Measurements from ENCODE around the gene XIRP1.

Gene XIRP1

DNA sequence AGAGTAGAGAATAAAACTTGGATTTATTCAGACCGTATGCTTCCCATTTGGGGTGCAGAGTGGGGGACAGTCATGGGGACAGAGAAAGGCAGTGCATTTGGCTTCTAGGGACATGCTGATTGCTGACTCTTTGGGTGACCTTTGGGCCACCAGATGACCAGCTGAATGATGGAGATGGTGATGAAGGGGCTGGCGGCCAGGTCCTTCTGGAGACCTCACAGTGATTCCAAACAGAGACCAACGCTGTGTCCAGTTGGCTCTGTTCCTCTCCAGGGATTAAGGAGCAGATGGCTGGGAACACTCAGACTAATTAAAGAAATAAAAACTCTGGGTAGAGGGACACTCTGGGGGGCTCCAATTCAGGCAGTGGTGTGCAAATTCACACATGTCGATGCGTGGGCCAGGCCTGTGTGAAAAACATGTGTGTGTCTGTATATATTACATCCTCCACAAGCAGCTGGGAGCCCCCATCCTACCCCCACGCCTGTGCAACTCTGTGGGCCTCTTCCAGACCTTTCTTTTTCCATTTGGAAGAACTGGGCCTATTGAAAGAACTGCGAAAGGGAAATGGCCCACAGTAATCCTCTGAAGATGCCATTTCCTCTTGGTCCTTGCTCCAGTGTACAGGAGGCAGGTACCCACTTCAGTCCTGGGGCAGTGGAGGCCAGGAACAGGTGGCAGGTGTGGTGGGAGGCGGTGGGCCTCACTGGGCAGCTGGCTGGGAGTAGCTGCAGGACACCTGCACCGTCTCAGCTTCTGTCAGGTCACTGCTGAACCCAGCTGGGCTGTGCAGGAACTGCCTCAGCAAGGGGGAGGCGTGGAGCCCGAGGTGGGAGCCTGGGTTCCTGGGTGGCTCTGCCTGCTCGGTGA lies 8.9 kb downstream of the XIRP1 start:
- H4K20me1 ChIP-seq (ENCODE audit: insufficient read depth, low read length, poor library complexity, severe bottlenecking): no peaks in the 10 kb centered on the region
- no peaks in the 10 kb centered on the region for H3K9me3 ChIP-seq (ENCODE audit: insufficient read depth, low read depth, low read length)
- no peak for TF ChIP-seq EZH2phosphoT487 (IDR thresholded peaks at IDR 0.05; ENCODE audit: borderline replicate concordance)
- TF ChIP-seq, protein P1, sequence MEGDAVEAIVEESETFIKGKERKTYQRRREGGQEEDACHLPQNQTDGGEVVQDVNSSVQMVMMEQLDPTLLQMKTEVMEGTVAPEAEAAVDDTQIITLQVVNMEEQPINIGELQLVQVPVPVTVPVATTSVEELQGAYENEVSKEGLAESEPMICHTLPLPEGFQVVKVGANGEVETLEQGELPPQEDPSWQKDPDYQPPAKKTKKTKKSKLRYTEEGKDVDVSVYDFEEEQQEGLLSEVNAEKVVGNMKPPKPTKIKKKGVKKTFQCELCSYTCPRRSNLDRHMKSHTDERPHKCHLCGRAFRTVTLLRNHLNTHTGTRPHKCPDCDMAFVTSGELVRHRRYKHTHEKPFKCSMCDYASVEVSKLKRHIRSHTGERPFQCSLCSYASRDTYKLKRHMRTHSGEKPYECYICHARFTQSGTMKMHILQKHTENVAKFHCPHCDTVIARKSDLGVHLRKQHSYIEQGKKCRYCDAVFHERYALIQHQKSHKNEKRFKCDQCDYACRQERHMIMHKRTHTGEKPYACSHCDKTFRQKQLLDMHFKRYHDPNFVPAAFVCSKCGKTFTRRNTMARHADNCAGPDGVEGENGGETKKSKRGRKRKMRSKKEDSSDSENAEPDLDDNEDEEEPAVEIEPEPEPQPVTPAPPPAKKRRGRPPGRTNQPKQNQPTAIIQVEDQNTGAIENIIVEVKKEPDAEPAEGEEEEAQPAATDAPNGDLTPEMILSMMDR (conservative IDR thresholded peaks at IDR 0.05; ENCODE audit: low read length): no peak
- no peaks in the 10 kb centered on the region for H3K27me3 ChIP-seq (ENCODE audit: insufficient read depth, low read length, poor library complexity, severe bottlenecking)
- no peak overlapping the region for H3K9ac ChIP-seq (ENCODE audit: low read depth, low read length, poor library complexity, severe bottlenecking)
- H3F3A ChIP-seq (ENCODE audit: low read depth): 0 out of 2 replicates have a peak, but pooled peaks cover 4% of the 10 kb centered on the region
- H3K79me2 ChIP-seq (ENCODE audit: insufficient read depth, low read length): no peaks in the 10 kb centered on the region
- peaks cover 14% of the 10 kb centered on the region for H3K4me1 ChIP-seq (ENCODE audit: insufficient read depth, low read length, poor library complexity, severe bottlenecking)
- H3K4me2 ChIP-seq (ENCODE audit: low read depth, low read length, poor library complexity, severe bottlenecking): no peak overlapping the region
- H3K36me3 ChIP-seq (ENCODE audit: insufficient read depth, low read length): no peaks in the 10 kb centered on the region
- H3K4me3 ChIP-seq (ENCODE audit: low read length, poor library complexity, severe bottlenecking): no peak overlapping the region
- H3K9me2 ChIP-seq (replicated peaks; ENCODE audit: low read depth, low read length): no peaks in the 10 kb centered on the region
- H2AFZ ChIP-seq (ENCODE audit: low read length): no peak overlapping the region

DNA sequence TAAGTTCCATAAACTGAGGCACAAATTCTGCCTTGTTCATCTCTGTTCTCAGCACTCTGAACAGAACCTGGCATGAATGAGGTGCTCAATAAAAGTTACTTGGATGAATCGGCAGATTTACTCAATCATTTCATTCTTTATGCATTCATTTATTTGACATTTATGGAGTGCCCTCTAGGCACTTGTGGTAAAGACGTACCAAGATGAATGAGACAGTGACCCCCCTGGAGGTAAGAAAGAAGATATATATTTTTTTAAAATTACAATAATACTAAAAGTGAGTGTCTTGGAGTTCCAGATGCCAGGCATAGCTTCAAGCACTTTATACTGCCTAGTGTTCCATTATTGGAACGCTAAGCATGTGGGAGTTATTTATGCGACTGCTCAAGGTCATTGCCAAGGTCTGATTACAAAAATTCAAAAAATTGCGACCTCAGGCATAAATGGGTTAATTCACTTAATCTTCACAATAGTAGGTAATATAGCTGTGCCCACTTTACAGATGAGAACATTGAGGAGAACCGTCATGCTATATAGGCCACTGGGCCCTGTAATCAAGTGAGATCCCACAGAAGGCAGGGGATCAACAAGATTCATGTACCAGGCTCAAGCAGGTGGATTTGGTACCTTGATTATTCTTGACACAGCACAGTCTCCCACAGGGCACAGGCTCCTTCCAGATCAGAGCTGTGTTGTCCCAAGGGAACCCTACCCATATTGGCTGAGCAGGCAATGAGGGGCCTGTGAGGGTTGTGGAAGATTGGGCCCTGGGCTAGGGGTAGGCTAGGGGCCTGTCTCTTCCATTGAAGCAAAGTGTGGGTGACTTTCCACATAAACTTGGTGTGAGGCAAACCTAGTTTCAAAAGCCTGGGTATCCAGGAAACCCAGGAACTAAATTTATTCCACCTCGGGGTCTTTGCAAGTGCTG lies 10.7 kb downstream of the XIRP1 start:
- 0 out of 2 replicates have a peak, but pooled peaks cover 4% of the 10 kb centered on the region for H3F3A ChIP-seq (ENCODE audit: low read depth)
- H4K20me1 ChIP-seq (ENCODE audit: insufficient read depth, low read length, poor library complexity, severe bottlenecking): no peaks in the 10 kb centered on the region
- no peaks in the 10 kb centered on the region for H3K9me2 ChIP-seq (replicated peaks; ENCODE audit: low read depth, low read length)
- H3K4me1 ChIP-seq (ENCODE audit: insufficient read depth, low read length, poor library complexity, severe bottlenecking): peaks cover 14% of the 10 kb centered on the region
- H3K36me3 ChIP-seq (ENCODE audit: insufficient read depth, low read length): no peaks in the 10 kb centered on the region
- peak overlapping the region; percentile 73 for H3K4me3 ChIP-seq (ENCODE audit: low read length, poor library complexity, severe bottlenecking)
- H3K4me2 ChIP-seq (ENCODE audit: low read depth, low read length, poor library complexity, severe bottlenecking): peak overlapping the region; percentile 88
- no peak overlapping the region for H3K9ac ChIP-seq (ENCODE audit: low read depth, low read length, poor library complexity, severe bottlenecking)
- no peak for TF ChIP-seq EZH2phosphoT487 (IDR thresholded peaks at IDR 0.05; ENCODE audit: borderline replicate concordance)
- TF ChIP-seq, protein P1 (conservative IDR thresholded peaks at IDR 0.05; ENCODE audit: low read length): peak; percentile 30
- no peaks in the 10 kb centered on the region for H3K9me3 ChIP-seq (ENCODE audit: insufficient read depth, low read depth, low read length)
- no peaks in the 10 kb centered on the region for H3K27me3 ChIP-seq (ENCODE audit: insufficient read depth, low read length, poor library complexity, severe bottlenecking)
- H2AFZ ChIP-seq (ENCODE audit: low read length): 0 out of 2 replicates have a peak overlapping the region, but pooled peaks have one; percentile 22
- H3K79me2 ChIP-seq (ENCODE audit: insufficient read depth, low read length): no peaks in the 10 kb centered on the region

DNA sequence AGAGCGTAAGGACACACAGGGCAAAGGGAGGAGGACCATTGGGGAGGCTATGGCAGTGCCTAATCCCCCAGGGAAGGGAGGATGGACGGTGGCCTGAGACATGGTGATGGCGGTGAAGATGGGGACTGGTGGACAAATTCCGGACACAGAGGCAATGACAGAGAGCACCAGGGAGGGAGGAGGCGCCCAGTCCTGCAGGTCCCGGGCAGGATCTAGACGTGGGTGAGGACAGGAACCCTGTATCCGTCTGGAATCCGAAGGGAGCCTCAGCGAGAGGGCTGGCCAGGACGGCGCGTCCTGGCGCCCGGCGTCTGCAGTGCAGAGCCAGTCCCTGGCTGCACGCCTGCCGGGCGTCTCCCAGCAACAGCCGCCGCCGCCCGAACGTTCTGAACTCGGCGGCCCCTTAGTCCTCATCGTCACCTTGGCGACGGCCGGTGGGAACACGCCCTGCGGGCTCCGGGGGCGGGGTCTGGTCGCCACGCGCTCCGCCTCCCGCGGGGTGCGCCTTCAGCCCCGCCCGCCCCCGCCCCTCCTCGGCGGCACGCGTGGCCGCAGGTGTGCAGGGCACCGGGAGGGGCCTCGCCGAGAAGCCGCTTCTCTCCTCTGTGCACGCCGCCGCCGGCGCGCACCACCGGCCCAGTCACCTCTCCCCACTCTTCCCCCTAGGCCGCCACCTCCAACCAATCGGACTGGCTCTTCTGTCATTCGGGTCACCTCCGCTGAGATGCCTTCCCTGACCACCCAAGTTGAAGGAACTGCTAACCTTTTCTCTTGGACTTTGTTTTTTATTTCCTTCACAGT lies 11.6 kb downstream of the XIRP1 start:
- Histone ChIP-seq H3K9me3 (ENCODE audit: insufficient read depth, low read depth, low read length) (no peaks in the 10 kb centered on the region), H3K27me3 (ENCODE audit: insufficient read depth, low read length, poor library complexity, severe bottlenecking) (no peaks in the 10 kb centered on the region), H3K4me3 (ENCODE audit: low read length, poor library complexity, severe bottlenecking) (peak overlapping the region; percentile 73), H3K36me3 (ENCODE audit: insufficient read depth, low read length) (no peaks in the 10 kb centered on the region), H3K9ac (ENCODE audit: low read depth, low read length, poor library complexity, severe bottlenecking) (peak overlapping the region; percentile 5), H3K4me2 (ENCODE audit: low read depth, low read length, poor library complexity, severe bottlenecking) (peak overlapping the region; percentile 88), H3F3A (ENCODE audit: low read depth) (0 out of 2 replicates have a peak, but pooled peaks cover 4% of the 10 kb centered on the region), H3K4me1 (ENCODE audit: insufficient read depth, low read length, poor library complexity, severe bottlenecking) (peaks cover 14% of the 10 kb centered on the region), H4K20me1 (ENCODE audit: insufficient read depth, low read length, poor library complexity, severe bottlenecking) (no peaks in the 10 kb centered on the region), H2AFZ (ENCODE audit: low read length) (peak overlapping the region; percentile 22), H3K9me2 (replicated peaks; ENCODE audit: low read depth, low read length) (no peaks in the 10 kb centered on the region), H3K79me2 (ENCODE audit: insufficient read depth, low read length) (no peaks in the 10 kb centered on the region)
- no peak for TF ChIP-seq EZH2phosphoT487 (IDR thresholded peaks at IDR 0.05; ENCODE audit: borderline replicate concordance)
- TF ChIP-seq, protein P1 (conservative IDR thresholded peaks at IDR 0.05; ENCODE audit: low read length): no peak

Data from Loucy (cell line).